Measurements from ENCODE around the gene FRMD3.

DNA sequence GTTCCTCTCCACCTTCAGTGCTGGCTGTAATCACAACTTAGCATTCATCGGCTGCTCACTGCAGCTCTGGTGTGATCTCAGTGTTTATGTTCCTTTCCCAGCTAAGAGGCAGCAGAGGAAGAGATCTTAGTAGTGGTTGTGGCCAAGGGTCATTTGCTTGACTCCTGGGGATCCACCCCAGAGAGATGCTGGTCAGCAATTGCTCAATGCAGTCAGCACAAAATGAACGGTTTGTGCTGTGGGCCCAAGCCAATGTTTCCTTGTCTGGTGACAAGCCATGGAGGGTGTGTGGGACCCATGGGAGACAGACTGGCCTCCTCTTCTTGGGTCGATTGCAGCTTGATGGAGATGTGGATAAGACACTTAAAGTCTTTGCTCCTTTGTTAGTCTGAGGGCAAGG, 16.1 kb upstream of the FRMD3 start:
- TF ChIP-seq, protein P1, sequence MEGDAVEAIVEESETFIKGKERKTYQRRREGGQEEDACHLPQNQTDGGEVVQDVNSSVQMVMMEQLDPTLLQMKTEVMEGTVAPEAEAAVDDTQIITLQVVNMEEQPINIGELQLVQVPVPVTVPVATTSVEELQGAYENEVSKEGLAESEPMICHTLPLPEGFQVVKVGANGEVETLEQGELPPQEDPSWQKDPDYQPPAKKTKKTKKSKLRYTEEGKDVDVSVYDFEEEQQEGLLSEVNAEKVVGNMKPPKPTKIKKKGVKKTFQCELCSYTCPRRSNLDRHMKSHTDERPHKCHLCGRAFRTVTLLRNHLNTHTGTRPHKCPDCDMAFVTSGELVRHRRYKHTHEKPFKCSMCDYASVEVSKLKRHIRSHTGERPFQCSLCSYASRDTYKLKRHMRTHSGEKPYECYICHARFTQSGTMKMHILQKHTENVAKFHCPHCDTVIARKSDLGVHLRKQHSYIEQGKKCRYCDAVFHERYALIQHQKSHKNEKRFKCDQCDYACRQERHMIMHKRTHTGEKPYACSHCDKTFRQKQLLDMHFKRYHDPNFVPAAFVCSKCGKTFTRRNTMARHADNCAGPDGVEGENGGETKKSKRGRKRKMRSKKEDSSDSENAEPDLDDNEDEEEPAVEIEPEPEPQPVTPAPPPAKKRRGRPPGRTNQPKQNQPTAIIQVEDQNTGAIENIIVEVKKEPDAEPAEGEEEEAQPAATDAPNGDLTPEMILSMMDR (IDR thresholded peaks at IDR 0.05) = no peak
- TF ChIP-seq EZH2 (IDR thresholded peaks at IDR 0.05) = no peak
